K562 (cell line): ENCODE data around the gene LSM4. TPM values are rescaled to one million over a fixed set of nuclear protein-coding genes. Genes with fewer than 3 reads are reported as not detected.

Experiments
- ATAC-seq: fragments of 200-7000 bp; cut with Tn5 transposase; 3 replicates; pipeline ENCODE4 v1.9.1; 2020; ENCODE audit warnings: moderate library complexity
- BruUV-seq: library from RNA; stranded (reverse); fragments of 400-500 nt; replicated peaks from 2 replicates; lab custom pipeline; 2021; lab: Mats Ljungman, UMichigan
- CTCF ChIA-PET: fragments of 300-600 bp; formaldehyde crosslinking; extraction: SDS; loops from one replicate; lab custom pipeline; 2021; ENCODE audit warnings: low intra/inter-chr PET ratio; lab: Yijun Ruan, JAX
- POLR2A ChIA-PET: fragments of 300-600, 350-650 bp; sonication (Branson Sonifier 250); formaldehyde crosslinking; extraction: SDS; loops from one replicate; lab custom pipeline; 2021; ENCODE audit warnings: antibody characterized with exemption, inconsistent platforms; lab: Yijun Ruan, JAX
- DNase-seq, 4 experiments: peaks; one replicate each; pipeline versions ENCODE4 v3.0.0 to v3.0.0-alpha.2; 2011 to 2018; ENCODE audit warnings: low spot score in 3 of 4, mixed read lengths in 3 of 4; ENCODE audit errors: extremely low read depth in 1 of 4
- FAIRE-seq: peaks from 2 replicates; lab custom pipeline; 2011; peaks lifted over from hg19 to GRCh38; lab: Jason Lieb, UNC
- H2AFZ ChIP-seq: 2 replicates; pipeline ENCODE4 v1.6.0; 2011; ENCODE audit warnings: low read depth, low read length, control low read depth, inconsistent platforms
- H3K27ac ChIP-seq: fragments of 200-600 bp; 3 replicates; pipeline ENCODE4 v1.8.0; 2011; ENCODE audit warnings: low read depth, mild to moderate bottlenecking, control low read depth, inconsistent platforms, low read length, moderate library complexity, mixed read lengths; ENCODE audit errors: extremely low read depth
- H3K27me3 ChIP-seq, 2 experiments: fragments of 300-600 bp in 1 of 2; 2 replicates in 1 of 2; 3 replicates in 1 of 2; pipeline versions ENCODE4 v1.6.0 to v1.8.0; 2011; ENCODE audit warnings: inconsistent platforms in 2 of 2, low read length in 2 of 2, mild to moderate bottlenecking in 1 of 2, mixed read lengths in 1 of 2, moderate library complexity in 1 of 2; ENCODE audit not compliant: control insufficient read depth in 2 of 2, insufficient read depth in 2 of 2
- H3K36me3 ChIP-seq: fragments of 300-600 bp; 3 replicates; pipeline ENCODE4 v1.8.0; 2011; ENCODE audit warnings: mild to moderate bottlenecking, low read length, inconsistent platforms; ENCODE audit not compliant: control insufficient read depth, insufficient read depth
- H3K4me1 ChIP-seq, 2 experiments: fragments of 200-600 bp in 1 of 2; replicated peaks in 1 of 2; 2 replicates in 1 of 2; 3 replicates in 1 of 2; pipeline versions ENCODE4 v1.5.1 to v1.8.0; 2011; ENCODE audit warnings: inconsistent platforms in 2 of 2, low read length in 2 of 2, mild to moderate bottlenecking in 1 of 2, mixed read lengths in 1 of 2, moderate library complexity in 1 of 2; ENCODE audit not compliant: control insufficient read depth in 2 of 2, insufficient read depth in 2 of 2
- H3K4me2 ChIP-seq: 2 replicates; pipeline ENCODE4 v1.6.1; 2011; ENCODE audit warnings: low read length, control low read depth, inconsistent platforms, mixed read lengths; ENCODE audit not compliant: insufficient read depth
- H3K4me3 ChIP-seq: fragments of 200-600 bp; sonication (generic), shearing (Covaris generic); 2 replicates; pipeline ENCODE4 v1.5.1; 2016; ENCODE audit warnings: control low read depth, inconsistent platforms
- H3K79me2 ChIP-seq: fragments of 200-600 bp; 3 replicates; pipeline ENCODE4 v1.8.0; 2011; ENCODE audit warnings: low read length, inconsistent platforms; ENCODE audit not compliant: control insufficient read depth, insufficient read depth
- H3K9ac ChIP-seq, 2 experiments: 2 replicates each; pipeline versions ENCODE4 v1.6.0 to v1.6.1; 2011; ENCODE audit warnings: low read depth in 2 of 2, low read length in 2 of 2, control low read depth in 1 of 2, inconsistent platforms in 1 of 2, mild to moderate bottlenecking in 1 of 2, mixed read lengths in 1 of 2; ENCODE audit not compliant: insufficient read depth in 1 of 2
- H3K9me1 ChIP-seq: one replicate; pipeline ENCODE4 v1.6.0; 2011; ENCODE audit warnings: inconsistent platforms, mild to moderate bottlenecking, low read length, moderate library complexity; ENCODE audit not compliant: control insufficient read depth, insufficient read depth
- H3K9me3 ChIP-seq: replicated peaks from 2 replicates; pipeline ENCODE4 v1.5.1; 2011; ENCODE audit warnings: low read depth, low read length, inconsistent platforms; ENCODE audit not compliant: control insufficient read depth, insufficient read depth
- H4K20me1 ChIP-seq: replicated peaks from 2 replicates; pipeline ENCODE4 v1.6.1; 2011; ENCODE audit warnings: low read length, inconsistent platforms, mixed read lengths; ENCODE audit not compliant: control insufficient read depth, insufficient read depth
- BCOR ChIP-seq: fragments of 450-650 bp; IDR thresholded peaks from 2 replicates; pipeline ENCODE4 v1.6.1; 2016
- C11orf30 ChIP-seq: fragments of 450-650 bp; IDR thresholded peaks from 2 replicates; pipeline ENCODE4 v1.6.1; 2016; ENCODE audit warnings: low read depth, mild to moderate bottlenecking
- CEBPG ChIP-seq, 3 experiments: fragments of 200-800 bp in 1 of 3; sonication (Bioruptor generic) in 1 of 3; sonication (generic) in 1 of 3; formaldehyde crosslinking in 1 of 3; IDR thresholded peaks in 2 of 3; conservative IDR thresholded peaks in 1 of 3; 2 replicates each; pipeline versions ENCODE4 v1.6.1 to v1.8.0; 2016 to 2022; ENCODE audit warnings: missing compliant biosample characterization in 2 of 3, missing genetic modification characterization in 2 of 3, mild to moderate bottlenecking in 1 of 3, missing genetic modification reagents in 1 of 3
- HMGN3 ChIP-seq: IDR thresholded peaks from 2 replicates; pipeline ENCODE4 v1.6.1; 2011; ENCODE audit warnings: borderline replicate concordance, low read depth, mild to moderate bottlenecking, mixed read lengths, low read length; ENCODE audit not compliant: insufficient read length; ENCODE audit errors: extremely low read depth
- MIER1 ChIP-seq: fragments of 450-650 bp; IDR thresholded peaks from 2 replicates; pipeline ENCODE4 v1.6.1; 2016; ENCODE audit warnings: antibody characterized with exemption, mild to moderate bottlenecking, low read depth
- NFE2 ChIP-seq: IDR thresholded peaks from 2 replicates; pipeline ENCODE4 v1.6.1; 2014; ENCODE audit warnings: antibody characterized with exemption, low read depth
- RBM17 ChIP-seq: fragments of 200-400 bp; formaldehyde crosslinking; IDR thresholded peaks from 2 replicates; pipeline ENCODE4 v1.6.1; 2017; ENCODE audit warnings: low read depth, mild to moderate bottlenecking, low read length, borderline replicate concordance
- ZFP36 ChIP-seq: fragments of 150-350 bp; IDR thresholded peaks from 2 replicates; pipeline ENCODE4 v1.6.1; 2018; ENCODE audit warnings: low read length, low read depth; ENCODE audit not compliant: partially characterized antibody
- ZNF436 ChIP-seq: fragments of 250-450, 450-650 bp; sonication (Bioruptor Pico); formaldehyde crosslinking; IDR thresholded peaks from 2 replicates; pipeline ENCODE4 v1.7.0; 2020; ENCODE audit warnings: mild to moderate bottlenecking
- WGBS: fragments of 100-300 bp; shearing (Covaris generic); methylation state at CpG from one replicate; pipeline ENCODE4 v1.1.6; 2016; ENCODE audit warnings: low coverage, mixed read lengths; ENCODE audit not compliant: insufficient coverage; ENCODE audit errors: missing lambda C conversion rate; 5-methylcytosine and 5-hydroxymethylcytosine counted together
- in situ Hi-C: fragments of 300-500 bp; cut with MboI; formaldehyde crosslinking; loops from 4 replicates; pipeline ENCODE4 v1.15.0; 2018; ENCODE audit warnings: inconsistent platforms, mixed read lengths
- intact Hi-C: fragments of 100-400 bp; cut with micrococcal nuclease; formaldehyde crosslinking; loops from 2 replicates; pipeline ENCODE4 v1.14.2; 2022
- polyA plus RNA-seq, 8 experiments: library from polyadenylated mRNA; depleted of rRNA in 4 of 8; stranded (reverse) in 5 of 8; unstranded in 3 of 8; fragments of >200 nt; fragmentation: Nextera tagmentation in 2 of 8; fragmentation: Illumina TruSeq in 1 of 8; extraction: Ambion mirVana in 2 of 8; extraction: Trizol in 1 of 8; gene quantifications; 2 replicates each; pipeline versions ENCODE4 v1.2.1 to v1.2.3, GENCODE V29; 2011 to 2014; ENCODE audit warnings: inconsistent platforms in 1 of 8, missing spikeins in 1 of 8
- total RNA-seq, 7 experiments: library from RNA; depleted of rRNA in 6 of 7; stranded (reverse); fragments of >200 nt in 6 of 7; fragmentation: Illumina TruSeq in 2 of 7; extraction: Trizol in 2 of 7; gene quantifications; 2 replicates each; pipeline versions ENCODE4 v1.2.1 to v1.2.3, GENCODE V29; 2011 to 2021; ENCODE audit warnings: low replicate concordance in 1 of 7

Gene LSM4
- total and polyA plus RNA-seq, 9 of the 15 experiments (the other 6 are each of a cell fraction or from before 2014, with no cell fraction given): 11.9 to 763 (median 202) TPM

GRCh38 chr19:18270326-18270725 is 52.5 kb downstream of the LSM4 start:
- Histone ChIP-seq H2AFZ (no peak overlapping the region), H3K27me3 (no peaks in the 10 kb centered on the region), H3K4me2 (no peak overlapping the region), H3K4me3 (no peak overlapping the region), H3K9me1 (no peaks in the 10 kb centered on the region), H3K27ac (no peak overlapping the region), H3K79me2 (no peaks in the 10 kb centered on the region), H3K9me3 (no peaks in the 10 kb centered on the region), H3K4me1 (peaks cover 12 to 36% of the 10 kb centered on the region in 2 experiments; a peak in 4 of 5 replicates)
- CTCF ChIA-PET: no interaction called here
- BruUV-seq: no TSS peak
- 52% methylated on average over 9 of the region's 9 CpGs for WGBS
- DNase-seq (no peak), ATAC-seq (no peak)
- intact Hi-C loops: no loop called here
- TF ChIP-seq NFE2 (0 out of 2 replicates have a peak, but pooled peaks have one; percentile 9), MIER1 (no peak), C11orf30 (0 out of 2 replicates have a peak, but pooled peaks have one; percentile 21)
- TF ChIP-seq, all 486 proteins: peak for 2
- POLR2A ChIA-PET: interaction anchor here (0.7 to 5.7 kb wide), 3 partner anchors 10 to 115 kb away, joined by 4 to 45 read pairs (median 5); partner anchors contain the start of genes GDF15 and JUND
- Histone ChIP-seq H3K36me3 (no peaks in the 10 kb centered on the region), H3K9ac (no peak overlapping the region; a peak in 1 of 4 replicates), H4K20me1 (no peaks in the 10 kb centered on the region)
- in situ Hi-C loops: loop anchor here (5.0 kb wide), 1 partner anchor 137 kb away; no protein-coding TSS in a partner anchor
- FAIRE-seq: no peak

DNA sequence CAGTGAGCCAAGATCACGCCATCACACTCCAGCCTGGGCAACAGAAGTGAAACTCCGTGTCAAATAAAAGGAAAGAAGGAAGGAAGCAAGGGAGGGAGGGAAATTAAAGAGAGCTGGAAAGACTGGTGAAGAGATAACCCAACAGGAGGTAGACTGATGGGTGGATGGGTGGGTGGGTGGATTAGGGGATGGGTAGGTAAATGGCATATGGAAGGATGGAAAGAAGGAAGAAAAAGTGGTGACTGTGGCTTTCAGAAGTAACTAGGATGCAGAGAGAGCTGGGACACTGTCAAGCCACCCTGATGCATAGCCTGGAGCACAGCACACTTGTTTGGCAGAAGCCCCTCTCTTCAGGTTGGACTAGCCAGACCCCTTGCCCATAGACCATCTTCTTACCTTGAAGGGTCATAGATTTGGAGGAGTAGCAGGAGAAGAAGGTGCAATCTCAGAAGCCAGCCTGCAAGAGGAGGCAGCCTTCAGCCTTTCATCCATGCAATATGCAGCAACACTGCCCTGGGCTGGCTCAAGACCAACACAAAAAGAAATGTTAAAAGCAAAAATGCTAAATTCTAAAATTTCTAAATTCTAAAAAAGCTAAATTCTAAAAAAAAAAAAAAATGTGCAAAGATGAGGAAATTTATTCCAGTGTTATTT is 53.7 kb downstream of the LSM4 start:
- Histone ChIP-seq H3K9me1 (no peaks in the 10 kb centered on the region), H3K4me3 (no peak overlapping the region), H3K36me3 (no peaks in the 10 kb centered on the region), H3K9ac (no peak overlapping the region), H2AFZ (no peak overlapping the region), H3K4me2 (no peak overlapping the region), H3K4me1 (peaks cover 6 to 36% of the 10 kb centered on the region in 2 experiments; a peak in 4 of 5 replicates), H3K27me3 (no peaks in the 10 kb centered on the region), H3K9me3 (no peaks in the 10 kb centered on the region), H3K27ac (no peak overlapping the region), H3K79me2 (no peaks in the 10 kb centered on the region), H4K20me1 (no peaks in the 10 kb centered on the region)
- intact Hi-C loops (no loop called here), in situ Hi-C loops (no loop called here)
- ATAC-seq: no peak
- TF ChIP-seq ZFP36 (peak; percentile 97), BCOR (peak; percentile 35; the same call in 1 of the 2 replicates), CEBPG (CRISPR knock-in tag; IDR thresholded peaks at IDR 0.05) (peak; percentile 75), CEBPG (tag; conservative IDR thresholded peaks at IDR 0.05 in 1 of 2, IDR thresholded peaks at IDR 0.05 in 1 of 2) (no peak), ZNF436 (CRISPR knock-in tag) (peak; percentile 35; the same call in 1 of the 2 replicates), HMGN3 (no peak), RBM17 (no peak)
- POLR2A ChIA-PET: interaction anchor here (0.6 to 5.7 kb wide), 4 partner anchors 11 to 145 kb away, joined by 3 to 45 read pairs (median 4); partner anchors contain the start of genes GDF15 and JUND
- 14% methylated on average over 1 of the region's 2 CpGs for WGBS
- no peak for FAIRE-seq
- CTCF ChIA-PET: interaction anchor here (0.6 kb wide), 1 partner anchor 41 kb away, joined by 3 read pairs; no protein-coding TSS in a partner anchor
- no peak for DNase-seq
- no TSS peak for BruUV-seq
